Measurements from ENCODE around the gene PLA2G1B.

PLA2G1B gene

GRCh38 chr12:120367233-120367923, 39.8 kb upstream of the PLA2G1B start:
- H3K27ac ChIP-seq: no peak overlapping the region
- no peak overlapping the region for H3K4me3 ChIP-seq
- DNase-seq: no peak
- H3K27me3 ChIP-seq: peaks cover 3 to 64% of the 10 kb centered on the region in 2 donors
- no peak for TF ChIP-seq CTCF (IDR thresholded peaks at IDR 0.05)
- H3K9me3 ChIP-seq: no peaks in the 10 kb centered on the region
- H3K36me3 ChIP-seq: no peaks in the 10 kb centered on the region
- peaks cover 0 to 23% (median 18%) of the 10 kb centered on the region in 4 donors for H3K4me1 ChIP-seq
- intact Hi-C loops (cut with DNase I; ENCODE audit: low total_unique reads): no loop called here

- no peak for TF ChIP-seq CTCF (IDR thresholded peaks at IDR 0.05)
- intact Hi-C loops (cut with DNase I; ENCODE audit: low total_unique reads): no loop called here
- H3K4me3 ChIP-seq: no peak overlapping the region
- H3K4me1 ChIP-seq: peaks cover 0 to 24% (median 19%) of the 10 kb centered on the region in 4 donors
- no peaks in the 10 kb centered on the region for H3K36me3 ChIP-seq
- no peak overlapping the region for H3K27ac ChIP-seq
- no peak for DNase-seq
- H3K9me3 ChIP-seq: no peaks in the 10 kb centered on the region
- H3K27me3 ChIP-seq: peaks cover 3 to 65% of the 10 kb centered on the region in 2 donors
Observed at GRCh38 chr12:120366845-120367232, 39.3 kb upstream of the PLA2G1B start.

- Histone ChIP-seq H3K27me3 (peaks cover 3 to 65% of the 10 kb centered on the region in 2 donors), H3K27ac (no peak overlapping the region), H3K36me3 (no peaks in the 10 kb centered on the region), H3K4me3 (no peak overlapping the region), H3K4me1 (peaks cover 0 to 30% (median 24%) of the 10 kb centered on the region in 4 donors), H3K9me3 (no peaks in the 10 kb centered on the region)
- DNase-seq: no peak
- intact Hi-C loops (cut with DNase I; ENCODE audit: low total_unique reads): no loop called here
- TF ChIP-seq CTCF (IDR thresholded peaks at IDR 0.05): no peak
Observed at GRCh38 chr12:120366341-120366705, 38.7 kb upstream of the PLA2G1B start.

- DNase-seq: no peak
- Histone ChIP-seq H3K27me3 (peaks cover 3 to 65% of the 10 kb centered on the region in 2 donors), H3K27ac (no peak overlapping the region), H3K4me3 (no peak overlapping the region), H3K36me3 (no peaks in the 10 kb centered on the region), H3K4me1 (peaks cover 0 to 31% (median 25%) of the 10 kb centered on the region in 4 donors), H3K9me3 (no peaks in the 10 kb centered on the region)
- intact Hi-C loops (cut with DNase I; ENCODE audit: low total_unique reads): no loop called here
- no peak for TF ChIP-seq CTCF (IDR thresholded peaks at IDR 0.05)
Observed at GRCh38 chr12:120365675-120366340, 38.2 kb upstream of the PLA2G1B start.

- no peak for TF ChIP-seq CTCF (IDR thresholded peaks at IDR 0.05)
- DNase-seq: no peak
- intact Hi-C loops (cut with DNase I; ENCODE audit: low total_unique reads): no loop called here
- peaks cover 3 to 53% of the 10 kb centered on the region in 2 donors for H3K27me3 ChIP-seq
- no peaks in the 10 kb centered on the region for H3K36me3 ChIP-seq
- H3K4me1 ChIP-seq: peaks cover 0 to 26% (median 21%) of the 10 kb centered on the region in 4 donors
- no peak overlapping the region for H3K27ac ChIP-seq
- H3K4me3 ChIP-seq: no peak overlapping the region
- no peaks in the 10 kb centered on the region for H3K9me3 ChIP-seq
Observed at GRCh38 chr12:120364487-120364886, 36.9 kb upstream of the PLA2G1B start.
